ENCODE measurements around the gene LGALS7. TPM values are rescaled to one million over a fixed set of nuclear protein-coding genes. Genes with fewer than 3 reads are reported as not detected.

The LGALS7 gene

Small RNAs within 50 kb of the gene (small RNA-seq; reads per million reads assigned to genes)
- not detected for gene RNU6-140P
